Prostate gland (tissue), 2 donors: Measurements from ENCODE around the gene SNIP1. TPM values are rescaled to one million over a fixed set of nuclear protein-coding genes. Genes with fewer than 3 reads are reported as not detected.

Experiments
- DNase-seq: peaks from one replicate; pipeline ENCODE4 v3.0.0-alpha.2; 2019; ENCODE audit warnings: low spot score
- H3K27ac ChIP-seq, 2 donors: fragments of 200-600 bp; sonication (generic); 2 replicates each; pipeline ENCODE4 v1.5.1; 2017 to 2019
- H3K27me3 ChIP-seq: fragments of 200-600 bp; sonication (generic); replicated peaks from 2 replicates; pipeline ENCODE4 v1.5.1; 2019; ENCODE audit not compliant: insufficient read depth
- H3K36me3 ChIP-seq, 2 donors: fragments of 200-600 bp; sonication (generic); 1 replicate in 1 of 2; 2 replicates in 1 of 2; pipeline versions ENCODE4 v1.5.1 to v1.8.1; 2017 to 2019
- H3K4me1 ChIP-seq: fragments of 200-600 bp; sonication (generic); replicated peaks from 2 replicates; pipeline ENCODE4 v1.5.1; 2019
- H3K4me3 ChIP-seq, 2 donors: fragments of 200-600 bp; sonication (generic); 2 replicates each; pipeline ENCODE4 v1.5.1; 2017 to 2019
- H3K9me3 ChIP-seq: fragments of 200-600 bp; sonication (generic); 2 replicates; pipeline ENCODE4 v1.5.1; 2017
- POLR2A ChIP-seq: fragments of 450-650 bp; IDR thresholded peaks from one replicate; pipeline ENCODE4 v1.6.1; 2016; ENCODE audit warnings: antibody characterized with exemption, mild to moderate bottlenecking
- POLR2AphosphoS5 ChIP-seq: sonication (generic); formaldehyde crosslinking; IDR thresholded peaks from one replicate; pipeline ENCODE4 v1.6.1; 2017; ENCODE audit warnings: antibody characterized with exemption
- WGBS: methylation state at CpG from one replicate; pipeline ENCODE4 v1.1.5; 2018; 5-methylcytosine and 5-hydroxymethylcytosine counted together
- intact Hi-C: fragments of 100-400 bp; cut with DNase I; formaldehyde crosslinking; loops from one replicate; pipeline ENCODE4 v1.14.2; 2022
- total RNA-seq, 2 donors: library from RNA; depleted of rRNA; stranded (reverse); fragments of >200 nt; gene quantifications; one replicate each; pipeline ENCODE4 v1.1.0, GENCODE V29; 2016
- TF ChIP-seq, protein P1 (sequence below), 4 experiments: fragments of 200-600 bp in 2 of 4; fragments of 450-650 bp in 2 of 4; sonication (generic) in 2 of 4; IDR thresholded peaks; 1 replicate in 3 of 4; 2 replicates in 1 of 4; pipeline ENCODE4 v1.5.1; 2016 to 2019; ENCODE audit warnings: antibody characterized with exemption in 4 of 4, mild to moderate bottlenecking in 2 of 4, moderate library complexity in 2 of 4

Gene SNIP1
- total RNA-seq, 2 donors from 2014 or later = 27.6 to 45.7 TPM

DNA sequence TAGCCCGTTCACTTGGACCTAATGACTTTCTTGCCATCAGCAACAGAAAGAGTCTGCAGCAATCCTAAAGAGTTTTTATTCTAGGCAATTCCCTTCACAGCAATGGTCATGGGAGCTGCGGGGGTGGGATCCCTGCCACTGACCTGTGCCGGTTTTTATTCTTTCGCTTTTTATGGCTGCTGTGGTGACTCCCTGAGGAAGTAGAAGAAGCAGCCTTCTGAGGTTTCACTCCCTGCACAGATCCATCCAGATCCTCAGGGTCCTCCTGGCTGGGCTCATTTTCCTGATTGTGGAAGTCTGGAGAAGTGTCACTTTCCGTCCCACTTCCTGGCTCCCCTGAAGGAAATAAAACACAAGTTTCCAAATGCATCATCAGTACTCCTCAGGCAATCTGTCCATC, 52.4 kb downstream of the SNIP1 start:
- no peak for TF ChIP-seq POLR2A
- TF ChIP-seq POLR2AphosphoS5 = no peak
- TF ChIP-seq, protein P1, sequence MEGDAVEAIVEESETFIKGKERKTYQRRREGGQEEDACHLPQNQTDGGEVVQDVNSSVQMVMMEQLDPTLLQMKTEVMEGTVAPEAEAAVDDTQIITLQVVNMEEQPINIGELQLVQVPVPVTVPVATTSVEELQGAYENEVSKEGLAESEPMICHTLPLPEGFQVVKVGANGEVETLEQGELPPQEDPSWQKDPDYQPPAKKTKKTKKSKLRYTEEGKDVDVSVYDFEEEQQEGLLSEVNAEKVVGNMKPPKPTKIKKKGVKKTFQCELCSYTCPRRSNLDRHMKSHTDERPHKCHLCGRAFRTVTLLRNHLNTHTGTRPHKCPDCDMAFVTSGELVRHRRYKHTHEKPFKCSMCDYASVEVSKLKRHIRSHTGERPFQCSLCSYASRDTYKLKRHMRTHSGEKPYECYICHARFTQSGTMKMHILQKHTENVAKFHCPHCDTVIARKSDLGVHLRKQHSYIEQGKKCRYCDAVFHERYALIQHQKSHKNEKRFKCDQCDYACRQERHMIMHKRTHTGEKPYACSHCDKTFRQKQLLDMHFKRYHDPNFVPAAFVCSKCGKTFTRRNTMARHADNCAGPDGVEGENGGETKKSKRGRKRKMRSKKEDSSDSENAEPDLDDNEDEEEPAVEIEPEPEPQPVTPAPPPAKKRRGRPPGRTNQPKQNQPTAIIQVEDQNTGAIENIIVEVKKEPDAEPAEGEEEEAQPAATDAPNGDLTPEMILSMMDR (IDR thresholded peaks at IDR 0.05) = no peak
- WGBS = 74% methylated on average over 5 of the region's 5 CpGs
- Histone ChIP-seq H3K36me3 (no peaks in the 10 kb centered on the region), H3K27ac (peak overlapping the region; percentile 51 to 97), H3K4me1 (peaks cover 14% of the 10 kb centered on the region), H3K9me3 (no peaks in the 10 kb centered on the region), H3K4me3 (no peak overlapping the region), H3K27me3 (no peaks in the 10 kb centered on the region)
- intact Hi-C loops = no loop called here
- DNase-seq = no peak

DNA sequence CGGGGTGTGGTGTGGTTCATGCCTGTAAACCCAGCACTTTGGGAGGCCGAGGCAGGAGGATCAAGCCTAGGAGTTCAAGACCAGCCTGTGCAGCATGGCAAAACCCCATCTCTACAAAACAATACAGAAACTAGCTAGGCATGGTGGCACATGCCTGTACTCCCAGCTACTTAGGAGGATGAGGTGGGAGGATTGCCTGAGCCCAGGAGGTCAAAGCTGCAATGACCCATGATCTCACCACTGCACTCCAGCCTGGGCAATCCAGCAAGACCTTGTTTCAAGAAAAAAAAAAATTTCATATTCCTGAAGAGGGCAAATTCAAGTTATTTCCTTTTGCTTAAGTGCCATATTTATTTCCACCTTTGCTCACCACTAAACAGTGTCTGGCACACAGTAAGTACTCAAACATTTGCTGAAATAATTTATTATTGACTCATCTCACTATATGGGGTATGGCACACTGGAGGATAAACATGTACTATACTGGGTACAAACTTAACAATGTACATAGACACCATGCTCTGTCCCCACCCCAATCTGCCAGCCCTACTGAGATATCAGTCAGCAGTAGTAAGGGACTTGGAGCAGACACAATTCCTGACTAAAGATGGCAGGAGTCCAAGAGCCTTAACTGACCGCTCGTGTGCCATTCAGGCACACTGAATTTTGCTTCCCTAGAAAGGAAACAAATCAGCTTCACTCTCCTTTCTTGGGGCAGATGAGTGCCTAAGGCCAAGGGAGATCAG, 55.0 kb downstream of the SNIP1 start:
- H3K4me1 ChIP-seq = peaks cover 14% of the 10 kb centered on the region
- H3K27me3 ChIP-seq = no peaks in the 10 kb centered on the region
- H3K36me3 ChIP-seq = no peaks in the 10 kb centered on the region
- intact Hi-C loops = no loop called here
- TF ChIP-seq POLR2A (no peak), POLR2AphosphoS5 (peak; percentile 90)
- TF ChIP-seq, protein P1 (IDR thresholded peaks at IDR 0.05) = no peak
- peak overlapping the region; percentile 51 to 97 for H3K27ac ChIP-seq
- no peak overlapping the region for H3K4me3 ChIP-seq
- 52% methylated on average over 4 of the region's 4 CpGs for WGBS
- DNase-seq = peak; percentile 84
- no peaks in the 10 kb centered on the region for H3K9me3 ChIP-seq

DNA sequence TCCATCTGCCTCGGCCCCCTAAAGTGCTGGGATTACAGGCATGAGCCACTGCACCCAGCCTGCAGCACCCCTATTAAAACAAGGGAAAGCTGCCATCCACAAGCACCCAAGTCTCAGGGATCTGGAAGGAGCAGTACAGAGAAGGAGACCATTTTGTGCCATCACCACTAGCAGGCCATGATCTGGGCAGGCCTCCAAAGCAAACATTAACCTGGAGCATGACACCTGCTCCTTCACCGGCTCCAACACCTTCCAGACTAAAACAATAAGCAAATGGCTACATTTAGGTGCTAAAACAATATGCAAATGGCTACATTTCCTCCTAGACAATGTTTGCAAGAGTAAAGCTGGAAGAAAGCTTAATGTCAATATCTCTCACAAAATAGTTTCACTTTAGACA, 56.3 kb downstream of the SNIP1 start:
- TF ChIP-seq POLR2AphosphoS5 (peak; percentile 25), POLR2A (no peak)
- Histone ChIP-seq H3K9me3 (no peaks in the 10 kb centered on the region), H3K36me3 (no peaks in the 10 kb centered on the region), H3K27ac (peak overlapping the region; percentile 51 to 97), H3K4me1 (peaks cover 14% of the 10 kb centered on the region), H3K4me3 (no peak overlapping the region), H3K27me3 (no peaks in the 10 kb centered on the region)
- WGBS = 45% methylated on average over 2 of the region's 2 CpGs
- intact Hi-C loops = no loop called here
- no peak for DNase-seq

DNA sequence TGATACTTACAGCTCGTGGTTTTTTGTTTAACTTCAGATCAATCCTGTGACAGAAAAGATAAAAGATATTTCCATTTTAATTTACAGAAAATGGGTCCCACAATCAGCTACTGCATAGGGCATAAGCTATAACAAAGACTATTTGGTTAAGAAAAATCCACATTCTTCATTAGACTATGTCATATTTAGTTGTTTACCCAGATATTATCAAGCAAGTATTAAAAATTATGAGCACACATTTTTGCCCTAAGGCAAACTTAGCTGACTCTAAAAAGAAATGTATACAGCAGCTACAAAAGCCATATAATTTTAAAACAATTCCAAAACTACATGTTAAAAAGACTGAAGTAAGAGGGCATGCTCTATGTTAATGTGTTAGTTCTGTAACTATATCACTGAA, 58.2 kb downstream of the SNIP1 start:
- Histone ChIP-seq H3K36me3 (peaks cover 0 to 5% of the 10 kb centered on the region in 2 donors), H3K27ac (peak overlapping the region; percentile 52 to 97), H3K4me3 (no peak overlapping the region), H3K27me3 (no peaks in the 10 kb centered on the region), H3K4me1 (peaks cover 14% of the 10 kb centered on the region), H3K9me3 (no peaks in the 10 kb centered on the region)
- WGBS = 45% methylated on average over 1 of the region's 1 CpG
- intact Hi-C loops = no loop called here
- DNase-seq = no peak
- peak; percentile 37 for TF ChIP-seq POLR2AphosphoS5
- TF ChIP-seq POLR2A = no peak
- TF ChIP-seq, protein P1 (IDR thresholded peaks at IDR 0.05) = no peak

DNA sequence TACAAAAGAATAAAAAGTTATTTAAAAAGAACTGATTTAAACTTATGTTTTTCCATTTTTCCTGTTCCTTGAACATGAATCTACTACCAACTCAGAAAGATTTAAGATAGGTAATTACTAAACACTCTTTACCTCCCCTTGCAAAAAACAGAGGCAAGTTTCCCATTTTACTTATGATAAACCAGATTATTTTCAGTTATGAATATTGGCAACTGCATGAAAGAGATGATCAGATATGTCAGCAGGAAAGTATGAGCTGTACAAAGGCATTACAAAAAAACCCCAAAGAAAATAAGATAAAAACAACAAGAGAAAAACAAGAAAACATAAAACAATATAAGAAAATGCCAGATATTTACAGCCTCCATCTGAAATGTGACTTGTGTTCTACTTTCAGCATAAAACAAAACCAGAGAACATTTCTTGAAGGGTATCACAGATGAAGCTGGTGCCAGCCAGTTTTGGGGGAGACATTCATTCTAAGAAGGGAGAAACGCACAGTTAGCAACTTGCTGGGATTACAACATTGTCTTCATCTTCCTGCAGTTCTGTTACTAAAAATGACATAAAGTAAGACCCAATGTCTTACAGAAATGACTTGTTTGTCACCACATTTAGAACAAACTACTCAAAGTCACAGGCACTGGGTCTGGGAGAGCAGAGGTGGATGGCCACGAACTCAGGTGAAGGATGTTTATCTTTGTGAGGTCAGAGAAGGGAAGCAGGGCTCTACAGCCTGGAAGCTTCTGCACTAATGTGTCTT, 60.6 kb downstream of the SNIP1 start:
- 73% methylated on average over 2 of the region's 2 CpGs for WGBS
- TF ChIP-seq POLR2AphosphoS5 = no peak
- TF ChIP-seq POLR2A = no peak
- TF ChIP-seq, protein P1 (IDR thresholded peaks at IDR 0.05) = no peak
- intact Hi-C loops = no loop called here
- no peaks in the 10 kb centered on the region for H3K27me3 ChIP-seq
- no peaks in the 10 kb centered on the region for H3K9me3 ChIP-seq
- no peak overlapping the region for H3K4me3 ChIP-seq
- peaks cover 0 to 5% of the 10 kb centered on the region in 2 donors for H3K36me3 ChIP-seq
- peak overlapping the region in 1 of 2 donors; percentile 97 for H3K27ac ChIP-seq
- H3K4me1 ChIP-seq = peaks cover 6% of the 10 kb centered on the region
- DNase-seq = no peak
